Measurements from ENCODE around the gene MAST4. TPM values are rescaled to one million over a fixed set of nuclear protein-coding genes. Genes with fewer than 3 reads are reported as not detected.

The MAST4 gene
- total and polyA plus RNA-seq, 2 of the 13 experiments (the other 11 are each of a cell fraction or from before 2014, with no cell fraction given): 3.4 to 3.7 TPM

GRCh38 chr5:67003935-67004729, 407.9 kb downstream of the MAST4 start (continued):
- no peak for TF ChIP-seq ZNF550 (CRISPR knock-in tag; IDR thresholded peaks at IDR 0.05; ENCODE audit: borderline replicate concordance)
- TF ChIP-seq HHEX (CRISPR knock-in tag; IDR thresholded peaks at IDR 0.05): no peak
- peak; percentile 78 for TF ChIP-seq PHF21A (CRISPR knock-in tag; IDR thresholded peaks at IDR 0.05)
- TF ChIP-seq CREB1 (IDR thresholded peaks at IDR 0.05): no peak
- TF ChIP-seq CREB1 (CRISPR knock-in tag; IDR thresholded peaks at IDR 0.05): peak; percentile 59; the same call in 1 of the 2 replicates
- TF ChIP-seq, protein P1, sequence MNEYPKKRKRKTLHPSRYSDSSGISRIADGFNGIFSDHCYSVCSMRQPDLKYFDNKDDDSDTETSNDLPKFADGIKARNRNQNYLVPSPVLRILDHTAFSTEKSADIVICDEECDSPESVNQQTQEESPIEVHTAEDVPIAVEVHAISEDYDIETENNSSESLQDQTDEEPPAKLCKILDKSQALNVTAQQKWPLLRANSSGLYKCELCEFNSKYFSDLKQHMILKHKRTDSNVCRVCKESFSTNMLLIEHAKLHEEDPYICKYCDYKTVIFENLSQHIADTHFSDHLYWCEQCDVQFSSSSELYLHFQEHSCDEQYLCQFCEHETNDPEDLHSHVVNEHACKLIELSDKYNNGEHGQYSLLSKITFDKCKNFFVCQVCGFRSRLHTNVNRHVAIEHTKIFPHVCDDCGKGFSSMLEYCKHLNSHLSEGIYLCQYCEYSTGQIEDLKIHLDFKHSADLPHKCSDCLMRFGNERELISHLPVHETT (CRISPR knock-in tag; conservative IDR thresholded peaks at IDR 0.05): peak; percentile 75; the same call in 1 of the 2 replicates
- no peak for TF ChIP-seq REXO4 (CRISPR knock-in tag; IDR thresholded peaks at IDR 0.05; ENCODE audit: borderline replicate concordance)
- TF ChIP-seq, protein P2, sequence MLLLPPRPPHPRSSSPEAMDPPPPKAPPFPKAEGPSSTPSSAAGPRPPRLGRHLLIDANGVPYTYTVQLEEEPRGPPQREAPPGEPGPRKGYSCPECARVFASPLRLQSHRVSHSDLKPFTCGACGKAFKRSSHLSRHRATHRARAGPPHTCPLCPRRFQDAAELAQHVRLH (CRISPR knock-in tag; IDR thresholded peaks at IDR 0.05; ENCODE audit: borderline replicate concordance, low read depth): no peak; the same call in none of the 2 replicates
- no peak for TF ChIP-seq MED1 (CRISPR knock-in tag; IDR thresholded peaks at IDR 0.05)
- peak; percentile 34; the same call in 1 of the 2 replicates for TF ChIP-seq YEATS2 (CRISPR knock-in tag; IDR thresholded peaks at IDR 0.05; ENCODE audit: borderline replicate concordance)
- TF ChIP-seq FOXK1 (CRISPR knock-in tag; IDR thresholded peaks at IDR 0.05; ENCODE audit: borderline replicate concordance, low read depth): 0 out of 2 replicates have a peak, but pooled peaks have one; percentile 10
- no peak for TF ChIP-seq ZNF790 (CRISPR knock-in tag; IDR thresholded peaks at IDR 0.05; ENCODE audit: borderline replicate concordance)
- TF ChIP-seq, protein P3, sequence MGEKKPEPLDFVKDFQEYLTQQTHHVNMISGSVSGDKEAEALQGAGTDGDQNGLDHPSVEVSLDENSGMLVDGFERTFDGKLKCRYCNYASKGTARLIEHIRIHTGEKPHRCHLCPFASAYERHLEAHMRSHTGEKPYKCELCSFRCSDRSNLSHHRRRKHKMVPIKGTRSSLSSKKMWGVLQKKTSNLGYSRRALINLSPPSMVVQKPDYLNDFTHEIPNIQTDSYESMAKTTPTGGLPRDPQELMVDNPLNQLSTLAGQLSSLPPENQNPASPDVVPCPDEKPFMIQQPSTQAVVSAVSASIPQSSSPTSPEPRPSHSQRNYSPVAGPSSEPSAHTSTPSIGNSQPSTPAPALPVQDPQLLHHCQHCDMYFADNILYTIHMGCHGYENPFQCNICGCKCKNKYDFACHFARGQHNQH (CRISPR knock-in tag; IDR thresholded peaks at IDR 0.05): no peak
- TF ChIP-seq ZNF598 (CRISPR knock-in tag; IDR thresholded peaks at IDR 0.05; ENCODE audit: borderline replicate concordance): no peak
- TF ChIP-seq MATR3 (CRISPR knock-in tag; IDR thresholded peaks at IDR 0.05): no peak
- no peak for TF ChIP-seq LCORL (IDR thresholded peaks at IDR 0.05)
- peak; percentile 61; the same call in 1 of the 2 replicates for TF ChIP-seq LCORL (CRISPR knock-in tag; IDR thresholded peaks at IDR 0.05)
- TF ChIP-seq, protein P4, sequence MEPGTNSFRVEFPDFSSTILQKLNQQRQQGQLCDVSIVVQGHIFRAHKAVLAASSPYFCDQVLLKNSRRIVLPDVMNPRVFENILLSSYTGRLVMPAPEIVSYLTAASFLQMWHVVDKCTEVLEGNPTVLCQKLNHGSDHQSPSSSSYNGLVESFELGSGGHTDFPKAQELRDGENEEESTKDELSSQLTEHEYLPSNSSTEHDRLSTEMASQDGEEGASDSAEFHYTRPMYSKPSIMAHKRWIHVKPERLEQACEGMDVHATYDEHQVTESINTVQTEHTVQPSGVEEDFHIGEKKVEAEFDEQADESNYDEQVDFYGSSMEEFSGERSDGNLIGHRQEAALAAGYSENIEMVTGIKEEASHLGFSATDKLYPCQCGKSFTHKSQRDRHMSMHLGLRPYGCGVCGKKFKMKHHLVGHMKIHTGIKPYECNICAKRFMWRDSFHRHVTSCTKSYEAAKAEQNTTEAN (CRISPR knock-in tag; conservative IDR thresholded peaks at IDR 0.05): no peak
- no peak for TF ChIP-seq ZNF530 (CRISPR knock-in tag; IDR thresholded peaks at IDR 0.05; ENCODE audit: low read depth)
- no peak for TF ChIP-seq ZNF674 (CRISPR knock-in tag; IDR thresholded peaks at IDR 0.05; ENCODE audit: low read depth)
- TF ChIP-seq KMT2B (CRISPR knock-in tag; IDR thresholded peaks at IDR 0.05): peak; percentile 75
- TF ChIP-seq, protein P5, sequence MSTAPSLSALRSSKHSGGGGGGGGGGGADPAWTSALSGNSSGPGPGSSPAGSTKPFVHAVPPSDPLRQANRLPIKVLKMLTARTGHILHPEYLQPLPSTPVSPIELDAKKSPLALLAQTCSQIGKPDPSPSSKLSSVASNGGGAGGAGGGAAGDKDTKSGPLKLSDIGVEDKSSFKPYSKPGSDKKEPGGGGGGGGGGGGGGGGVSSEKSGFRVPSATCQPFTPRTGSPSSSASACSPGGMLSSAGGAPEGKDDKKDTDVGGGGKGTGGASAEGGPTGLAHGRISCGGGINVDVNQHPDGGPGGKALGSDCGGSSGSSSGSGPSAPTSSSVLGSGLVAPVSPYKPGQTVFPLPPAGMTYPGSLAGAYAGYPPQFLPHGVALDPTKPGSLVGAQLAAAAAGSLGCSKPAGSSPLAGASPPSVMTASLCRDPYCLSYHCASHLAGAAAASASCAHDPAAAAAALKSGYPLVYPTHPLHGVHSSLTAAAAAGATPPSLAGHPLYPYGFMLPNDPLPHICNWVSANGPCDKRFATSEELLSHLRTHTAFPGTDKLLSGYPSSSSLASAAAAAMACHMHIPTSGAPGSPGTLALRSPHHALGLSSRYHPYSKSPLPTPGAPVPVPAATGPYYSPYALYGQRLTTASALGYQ (CRISPR knock-in tag; IDR thresholded peaks at IDR 0.05): peak; percentile 29; the same call in 1 of the 2 replicates
- TF ChIP-seq SMARCC2 (IDR thresholded peaks at IDR 0.05): no peak
- TF ChIP-seq, protein P6, sequence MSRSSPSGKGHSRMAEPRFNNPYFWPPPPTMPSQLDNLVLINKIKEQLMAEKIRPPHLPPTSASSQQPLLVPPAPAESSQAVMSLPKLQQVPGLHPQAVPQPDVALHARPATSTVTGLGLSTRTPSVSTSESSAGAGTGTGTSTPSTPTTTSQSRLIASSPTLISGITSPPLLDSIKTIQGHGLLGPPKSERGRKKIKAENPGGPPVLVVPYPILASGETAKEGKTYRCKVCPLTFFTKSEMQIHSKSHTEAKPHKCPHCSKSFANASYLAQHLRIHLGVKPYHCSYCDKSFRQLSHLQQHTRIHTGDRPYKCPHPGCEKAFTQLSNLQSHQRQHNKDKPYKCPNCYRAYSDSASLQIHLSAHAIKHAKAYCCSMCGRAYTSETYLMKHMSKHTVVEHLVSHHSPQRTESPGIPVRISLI (CRISPR knock-in tag; IDR thresholded peaks at IDR 0.05; ENCODE audit: borderline replicate concordance): no peak; the same call in 1 of the 2 replicates

Measured in HepG2 (cell line).